Measurements from ENCODE around the gene TGFBRAP1.
"Not testable (repeated sequence)": the region's sequence is repeated elsewhere in the genome, so short reads cannot be mapped to it uniquely, and the experiment has no call there.

Gene TGFBRAP1

DNA sequence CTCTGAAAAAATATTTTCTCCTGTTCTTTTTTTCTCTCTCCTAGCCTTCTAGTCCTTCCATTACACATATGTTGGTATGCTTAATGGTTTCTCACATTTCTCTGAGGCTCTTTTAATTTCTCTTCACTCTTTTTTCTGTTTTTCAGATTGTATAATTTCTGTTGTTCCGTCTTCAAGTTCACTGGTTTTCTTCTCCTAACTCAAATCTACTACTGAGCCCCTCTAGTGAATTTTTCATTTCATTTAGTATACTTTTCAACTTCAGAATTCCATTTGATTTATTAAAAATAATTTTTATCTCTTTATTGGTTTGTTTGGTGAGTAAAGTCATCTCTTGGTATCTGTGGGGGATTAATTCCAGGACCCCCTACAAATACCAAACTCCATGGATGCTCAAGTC, 27.6 kb upstream of the TGFBRAP1 start:
- DNase-seq = no peak

DNA sequence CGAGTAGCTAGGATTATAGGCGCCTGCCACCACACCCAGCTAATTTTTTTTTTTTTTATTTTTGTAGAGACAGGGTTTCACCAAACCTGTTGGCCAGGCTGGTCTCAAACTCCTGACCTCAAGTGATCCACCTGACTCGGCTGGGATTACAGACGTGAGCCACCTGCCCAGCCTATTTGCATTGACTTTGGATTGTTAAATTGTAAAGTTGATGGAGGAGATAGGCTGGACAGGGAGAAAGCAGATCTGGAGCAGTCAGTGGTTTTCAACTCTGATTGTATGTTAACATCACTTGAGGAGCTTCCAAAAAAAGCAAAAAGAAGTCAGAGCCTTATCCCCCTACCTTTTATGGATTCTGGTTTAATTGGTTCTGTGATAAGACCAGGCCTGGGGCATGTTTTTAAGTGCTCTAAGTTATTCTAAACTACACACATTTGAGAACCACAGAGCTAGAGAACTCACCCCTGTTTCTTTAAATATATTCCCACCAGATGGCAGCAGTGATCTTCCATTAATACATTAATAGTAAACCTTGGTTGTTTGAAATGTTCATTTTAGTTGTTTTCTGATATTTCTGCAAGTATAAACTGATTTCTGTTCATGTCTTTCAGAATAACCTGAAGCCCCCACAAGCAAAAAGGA, 15.3 kb upstream of the TGFBRAP1 start:
- DNase-seq = peak; percentile 58

- no peak for DNase-seq
These were observed 9.9 kb upstream of the TGFBRAP1 start for GRCh38 chr2:105339414-105339813.

DNA sequence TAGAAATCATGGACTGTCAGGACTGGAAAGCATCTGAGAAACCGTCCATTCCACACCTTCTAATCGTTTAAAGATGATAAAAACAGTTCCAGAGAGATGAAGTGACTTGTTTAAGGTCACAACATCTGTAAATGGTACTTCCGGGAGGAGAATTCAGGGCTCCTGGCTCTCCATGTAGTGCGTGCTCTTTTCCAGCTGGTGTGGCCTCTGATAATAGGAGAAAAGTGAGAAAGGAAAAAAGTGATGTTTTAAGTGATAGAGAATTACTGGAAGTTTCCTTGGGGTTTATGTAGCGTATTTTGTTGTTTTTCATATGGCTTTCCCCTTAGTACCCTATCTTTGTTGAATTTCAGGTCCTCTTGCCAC, 8.5 kb upstream of the TGFBRAP1 start:
- peak; percentile 20 for DNase-seq

DNA sequence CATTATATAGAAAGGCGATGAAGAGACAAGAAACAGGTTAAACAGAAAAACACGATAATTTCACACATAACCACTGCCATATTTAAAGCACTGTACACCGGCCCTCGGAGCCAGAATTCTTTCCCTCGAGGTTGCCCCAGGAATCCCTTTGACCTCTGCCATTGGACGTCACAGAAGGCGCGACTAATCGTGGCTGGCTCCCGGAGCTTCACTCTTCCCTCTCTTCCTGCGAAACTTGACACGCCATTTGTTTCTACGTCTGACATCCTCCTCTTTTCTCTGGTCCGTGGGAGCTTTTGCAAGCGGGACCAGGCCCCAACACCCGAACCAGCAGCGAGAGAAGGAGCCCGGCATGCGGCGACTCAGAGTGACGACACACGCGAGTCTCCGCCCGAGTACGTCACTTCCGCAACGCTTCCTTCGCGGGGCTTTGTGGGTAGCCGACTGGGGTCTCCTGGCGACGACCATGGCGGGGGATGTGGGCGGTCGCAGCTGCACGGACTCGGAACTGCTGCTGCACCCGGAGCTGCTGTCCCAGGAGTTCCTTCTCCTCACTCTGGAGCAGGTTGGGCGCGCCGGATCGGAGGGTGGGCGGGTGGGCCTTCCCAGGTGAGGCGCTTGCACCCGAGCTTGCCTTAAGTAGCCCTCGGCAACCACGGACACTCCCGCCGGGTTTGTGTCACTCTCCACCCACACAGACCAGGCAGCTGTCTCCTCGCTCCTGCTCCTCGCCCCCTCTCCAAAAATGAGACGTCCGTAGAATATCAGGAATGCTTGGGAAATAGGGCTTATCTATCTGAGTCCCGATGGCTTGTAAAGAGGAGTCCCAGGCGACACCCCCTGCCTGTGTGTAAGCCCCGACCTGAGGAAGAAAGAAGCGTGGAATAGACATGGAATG, 7.8 kb upstream of the TGFBRAP1 start, which contains the start of gene C2orf49:
Gene C2orf49, plus strand, starts transcription at position 419 of the 898 bp plus-strand sequence. Its CDS starts 48 bp downstream, at position 467.
- peak; percentile 95 for DNase-seq

GRCh38 chr2:105336786-105337121, 7.2 kb upstream of the TGFBRAP1 start:
- no peak for DNase-seq

GRCh38 chr2:105335469-105335868, 5.9 kb upstream of the TGFBRAP1 start:
- no peak for DNase-seq

- no peak for DNase-seq
These were observed 4.7 kb upstream of the TGFBRAP1 start for GRCh38 chr2:105334211-105334610.

- peak; percentile 26 for DNase-seq
These were observed 1.3 kb upstream of the TGFBRAP1 start for GRCh38 chr2:105330681-105331375.

DNA sequence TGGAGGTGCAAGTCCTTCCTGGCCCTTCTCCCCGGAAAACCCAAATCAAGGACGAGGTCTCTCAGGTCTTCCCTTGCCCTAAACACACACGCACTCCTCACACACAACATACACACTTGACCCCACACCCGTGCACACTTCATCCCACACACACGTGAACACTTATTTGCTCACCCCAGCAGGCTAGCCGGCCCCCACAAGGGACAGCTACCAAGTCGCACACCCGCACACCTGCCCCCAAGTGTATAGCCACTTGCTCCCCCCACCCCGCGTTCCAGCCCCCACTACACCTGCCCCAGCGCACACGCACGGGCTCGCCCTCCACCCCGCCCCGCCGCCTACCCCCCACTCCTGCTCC, 359 bp downstream of the TGFBRAP1 start:
- DNase-seq = no peak

DNA sequence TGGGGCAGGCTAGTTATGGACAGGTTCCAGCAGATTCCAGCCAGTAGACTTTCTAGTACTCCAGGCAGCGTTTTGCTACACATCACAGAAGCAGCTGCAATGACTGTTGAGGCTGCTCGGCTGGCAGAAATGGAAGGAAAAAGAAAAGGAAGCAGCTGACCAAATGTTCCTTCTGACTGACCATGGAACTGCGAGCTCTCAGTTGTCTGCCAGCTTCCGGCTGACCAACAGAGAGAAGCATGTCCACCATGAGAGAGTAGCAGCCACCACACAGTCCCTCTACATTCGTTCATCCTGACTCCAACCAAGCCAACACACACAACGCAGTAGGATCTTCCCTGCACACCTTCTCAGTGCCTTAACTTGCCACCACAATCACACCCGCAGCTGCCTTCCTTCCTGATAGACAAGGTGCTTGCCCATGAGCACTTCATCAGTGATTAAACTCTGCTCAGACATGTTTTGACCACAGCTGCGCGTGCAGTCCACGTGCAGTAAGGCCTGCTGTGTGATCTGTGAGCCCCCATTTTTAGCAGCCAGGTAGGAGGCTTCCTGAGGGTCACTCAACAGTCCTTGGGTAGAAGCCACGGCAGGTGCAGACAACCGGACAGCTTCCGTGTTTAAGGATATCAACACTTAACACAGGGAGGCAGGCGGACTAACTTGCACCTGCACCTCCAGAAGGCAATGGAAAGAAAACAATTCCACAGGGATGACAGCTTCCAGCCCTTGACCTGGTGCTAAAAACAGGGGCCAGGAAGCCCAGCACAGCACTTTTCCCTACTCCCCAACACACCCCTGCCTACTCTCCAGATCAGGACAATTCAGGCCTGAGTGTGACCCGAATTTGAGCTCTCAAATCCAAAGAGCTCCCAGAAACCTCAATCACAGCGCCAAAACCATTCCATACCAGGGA, 996 bp downstream of the TGFBRAP1 start:
- DNase-seq = peak; percentile 58

- DNase-seq = no peak
These were observed 1.8 kb downstream of the TGFBRAP1 start for GRCh38 chr2:105327690-105328089.

- not testable (repeated sequence) for DNase-seq
These were observed 2.3 kb downstream of the TGFBRAP1 start for GRCh38 chr2:105327271-105327670.

GRCh38 chr2:105325389-105325963, 4.1 kb downstream of the TGFBRAP1 start:
- no peak for DNase-seq

GRCh38 chr2:105324732-105325131, 4.8 kb downstream of the TGFBRAP1 start:
- DNase-seq = no peak

- DNase-seq = no peak
These were observed 5.4 kb downstream of the TGFBRAP1 start for GRCh38 chr2:105324101-105324500.

DNA sequence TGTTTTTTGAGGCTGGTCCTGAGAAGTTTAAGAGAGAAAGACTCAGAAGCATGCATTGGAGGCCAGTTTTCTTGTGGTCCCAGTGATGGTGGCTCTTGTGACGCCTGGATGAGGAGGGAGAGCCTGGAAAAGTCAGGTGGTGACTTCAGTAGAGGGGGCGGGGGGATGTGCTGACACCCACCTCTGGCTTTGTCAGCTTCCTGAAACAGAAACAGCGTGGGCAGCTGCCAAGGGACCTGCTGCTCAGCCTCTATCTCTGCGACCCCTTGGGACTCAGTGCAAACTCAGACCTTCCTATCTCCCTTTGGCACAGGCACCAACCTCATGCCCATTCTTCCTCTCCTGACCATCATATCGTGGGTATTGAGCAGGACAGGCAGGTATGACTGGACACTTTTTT, 6.4 kb downstream of the TGFBRAP1 start:
- DNase-seq = no peak

DNA sequence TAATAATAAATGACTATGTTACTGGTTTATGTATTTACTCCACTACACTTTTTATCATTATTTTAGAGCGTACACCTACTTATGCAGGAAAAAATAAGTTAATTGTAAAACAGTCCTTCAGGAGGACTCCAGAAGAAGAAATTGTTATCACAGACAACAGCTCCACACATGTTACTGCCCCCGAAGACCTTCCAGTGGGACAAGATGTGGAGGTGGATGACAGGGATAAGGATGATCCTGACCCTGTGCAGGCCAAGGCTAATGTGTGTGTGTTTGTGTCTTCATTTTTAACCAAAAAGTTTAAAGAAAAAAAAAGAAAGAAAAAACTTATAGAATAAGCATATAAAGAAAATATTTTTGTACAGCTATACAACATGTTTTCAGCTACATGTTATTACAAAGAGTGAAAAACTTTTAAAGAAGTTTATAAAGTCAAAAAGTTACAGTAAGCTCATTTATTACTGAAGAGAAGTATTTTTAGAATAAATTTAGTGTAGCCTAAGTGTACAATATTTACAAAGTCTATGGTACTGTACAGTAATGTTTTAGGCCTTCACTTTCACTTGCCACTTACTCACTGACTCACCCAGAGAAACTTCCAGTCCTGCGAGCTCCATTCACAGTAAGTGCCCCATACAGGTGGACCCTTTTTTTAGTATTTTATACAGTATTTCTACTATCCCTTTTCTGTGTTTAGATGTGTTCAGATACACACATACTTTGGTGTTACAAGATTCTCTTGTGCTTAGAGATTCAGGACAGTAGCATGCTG, 7.5 kb downstream of the TGFBRAP1 start:
- no peak for DNase-seq

DNA sequence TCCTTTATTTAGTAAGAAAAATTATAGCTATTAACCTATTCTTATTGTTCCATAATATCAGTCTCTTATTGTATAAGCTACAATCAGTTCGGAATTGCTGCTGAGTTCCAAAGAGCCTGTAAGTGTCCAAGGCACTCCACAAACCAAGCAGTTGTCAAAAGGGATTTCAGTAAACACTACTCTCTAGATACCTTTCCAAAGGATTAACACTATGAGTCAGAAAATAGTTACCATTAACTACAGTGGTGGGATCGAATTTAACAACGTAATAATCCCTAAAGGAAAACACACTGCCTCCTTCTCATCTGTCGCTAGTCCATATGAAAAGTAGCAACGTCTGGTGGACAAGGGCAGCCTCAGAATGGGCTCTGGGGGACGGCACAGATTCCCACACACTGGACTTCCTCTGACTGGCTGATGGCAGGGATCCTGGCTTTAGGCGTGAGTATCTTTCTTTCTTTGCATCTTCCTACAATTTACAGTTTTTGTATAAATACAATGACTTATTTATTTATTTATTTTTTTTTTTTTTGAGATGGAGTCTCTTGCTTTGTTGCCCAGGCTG, 8.8 kb downstream of the TGFBRAP1 start:
- DNase-seq = peak; percentile 87

GRCh38 chr2:105317937-105318336, 11.6 kb downstream of the TGFBRAP1 start:
- DNase-seq = no peak

- no peak for DNase-seq
These were observed 14.2 kb downstream of the TGFBRAP1 start for GRCh38 chr2:105315314-105315713.
